DOHH2 (cell line): Measurements from ENCODE around the gene CLIP3.

Source experiments
- CTCF ChIP-seq: fragments of 200-600 bp; sonication (generic); IDR thresholded peaks from one replicate; pipeline ENCODE4 v1.5.1; 2014; ENCODE audit warnings: antibody characterized with exemption, mild to moderate bottlenecking, low read depth, low read length; ENCODE audit not compliant: poor library complexity, severe bottlenecking
- EZH2phosphoT487 ChIP-seq: fragments of 200-600 bp; sonication (generic); IDR thresholded peaks from 2 replicates; pipeline ENCODE4 v1.6.1; 2017; ENCODE audit warnings: borderline replicate concordance, mild to moderate bottlenecking, antibody characterized with exemption, low read length, moderate library complexity, mixed read lengths

GRCh38 chr19:36027696-36028095, 5.0 kb downstream of the CLIP3 start:
- no peak for TF ChIP-seq CTCF
- no peak for TF ChIP-seq EZH2phosphoT487
